RWPE1 (cell line): ENCODE data around the gene CFAP157.

Experiments
- CTCF ChIA-PET: fragments of 350-600 bp; sonication (Branson Sonifier 250); formaldehyde crosslinking; extraction: SDS; loops from one replicate; lab custom pipeline; 2021; lab: Yijun Ruan, JAX
- POLR2A ChIA-PET: fragments of 400-600 bp; formaldehyde crosslinking; extraction: SDS; loops from one replicate; lab custom pipeline; 2020; ENCODE audit warnings: antibody characterized with exemption; ENCODE audit not compliant: low non-redundant PET; lab: Yijun Ruan, JAX
- DNase-seq: peaks from one replicate; pipeline ENCODE4 v3.0.0; 2012; ENCODE audit warnings: low spot score
- H3K27ac ChIP-seq: fragments of 450-650 bp; 2 replicates; pipeline ENCODE4 v1.5.1; 2017
- CTCF ChIP-seq: fragments of 450-650 bp; conservative IDR thresholded peaks from 2 replicates; pipeline ENCODE4 v1.5.1; 2017; ENCODE audit warnings: low read depth, mild to moderate bottlenecking

Gene CFAP157

GRCh38 chr9:127680846-127681245 is 25.9 kb upstream of the CFAP157 start:
- DNase-seq = no peak
- CTCF ChIA-PET = interaction anchor here (0.6 to 1.2 kb wide), 2 partner anchors 30 to 262 kb away, joined by 3 to 4 read pairs; no protein-coding TSS in a partner anchor
- H3K27ac ChIP-seq = no peak overlapping the region
- POLR2A ChIA-PET = no interaction called here
- no peak for TF ChIP-seq CTCF

GRCh38 chr9:127682351-127683136 is 24.2 kb upstream of the CFAP157 start:
- CTCF ChIA-PET = interaction anchor here (0.6 to 1.1 kb wide), 2 partner anchors 9 to 85 kb away, joined by 3 to 4 read pairs; no protein-coding TSS in a partner anchor
- H3K27ac ChIP-seq = peak overlapping the region; percentile 15
- POLR2A ChIA-PET = no interaction called here
- no peak for DNase-seq
- no peak for TF ChIP-seq CTCF

- peak overlapping the region; percentile 15 for H3K27ac ChIP-seq
- CTCF ChIA-PET = interaction anchor here (0.6 to 1.6 kb wide), 3 partner anchors 83 to 363 kb away, joined by 3 to 7 read pairs (median 4); no protein-coding TSS in a partner anchor
- TF ChIP-seq CTCF = no peak
- DNase-seq = no peak
- POLR2A ChIA-PET = no interaction called here
Measured at GRCh38 chr9:127683723-127684122, 23.1 kb upstream of the CFAP157 start.

- POLR2A ChIA-PET = no interaction called here
- 0 out of 2 replicates have a peak overlapping the region, but pooled peaks have one; percentile 5 for H3K27ac ChIP-seq
- DNase-seq = peak; percentile 74
- CTCF ChIA-PET = interaction anchor here (0.6 to 1.6 kb wide), 5 partner anchors 8 to 336 kb away, joined by 3 to 7 read pairs (median 3); no protein-coding TSS in a partner anchor
- no peak for TF ChIP-seq CTCF
Measured at GRCh38 chr9:127684576-127684975, 22.2 kb upstream of the CFAP157 start.

GRCh38 chr9:127686461-127687393 is 20.1 kb upstream of the CFAP157 start:
- no peak for TF ChIP-seq CTCF
- POLR2A ChIA-PET = interaction anchor here (0.5 to 0.6 kb wide), 3 partner anchors 8 to 871 kb away, joined by 3 read pairs; no protein-coding TSS in a partner anchor
- CTCF ChIA-PET = interaction anchor here (0.6 to 1.0 kb wide), 2 partner anchors 30 to 48 kb away, joined by 3 to 5 read pairs; partner anchors contain the start of gene TOR2A
- peak; percentile 46 for DNase-seq
- peak overlapping the region; percentile 4; the same call in 1 of the 2 replicates for H3K27ac ChIP-seq
